Activated naive CD8-positive, alpha-beta T cell treated with anti-CD3 and anti-CD28 coated beads, Interleukin-2, amount 10 ng/mL, durations not matched to agents 7 days and 5 days (primary cell): Measurements from ENCODE around the gene NUMB. TPM values are rescaled to one million over a fixed set of nuclear protein-coding genes. Genes with fewer than 3 reads are reported as not detected.

Source experiments
- ATAC-seq: fragments of 150-1000 bp; cut with Tn5 transposase; one replicate; pipeline ENCODE4 v1.10.0; 2021; ENCODE audit warnings: low read depth, moderate library complexity
- POLR2A ChIA-PET: fragments of 350-600 bp; sonication (Branson Sonifier 250); formaldehyde crosslinking; loops from one replicate; lab custom pipeline; 2021; ENCODE audit warnings: antibody characterized with exemption; lab: Charles Lee
- DNase-seq: peaks from one replicate; pipeline ENCODE4 v3.0.0; 2021
- H3K27ac Mint-ChIP-seq: one replicate; pipeline ENCODE4 v1.8.0; 2022; ENCODE audit warnings: mild to moderate bottlenecking, mixed read lengths
- H3K27me3 Mint-ChIP-seq: one replicate; pipeline ENCODE4 v1.8.0; 2022; ENCODE audit warnings: mild to moderate bottlenecking, moderate library complexity, mixed read lengths
- H3K36me3 Mint-ChIP-seq: one replicate; pipeline ENCODE4 v1.8.0; 2021; ENCODE audit warnings: mild to moderate bottlenecking, mixed read lengths
- H3K4me1 Mint-ChIP-seq: one replicate; pipeline ENCODE4 v1.8.0; 2021; ENCODE audit warnings: mixed read lengths
- H3K4me3 Mint-ChIP-seq: one replicate; pipeline ENCODE4 v1.8.0; 2022; ENCODE audit warnings: mild to moderate bottlenecking, moderate library complexity, mixed read lengths
- H3K9me3 Mint-ChIP-seq: one replicate; pipeline ENCODE4 v1.8.0; 2021; ENCODE audit warnings: mixed read lengths
- total RNA-seq, 2 experiments: library from RNA; stranded (reverse); gene quantifications; one replicate each; pipeline ENCODE4 v1.2.3, GENCODE V29; 2021

Gene NUMB
- total RNA-seq, 2 experiments from 2014 or later: 47.5 to 50.3 TPM

DNA sequence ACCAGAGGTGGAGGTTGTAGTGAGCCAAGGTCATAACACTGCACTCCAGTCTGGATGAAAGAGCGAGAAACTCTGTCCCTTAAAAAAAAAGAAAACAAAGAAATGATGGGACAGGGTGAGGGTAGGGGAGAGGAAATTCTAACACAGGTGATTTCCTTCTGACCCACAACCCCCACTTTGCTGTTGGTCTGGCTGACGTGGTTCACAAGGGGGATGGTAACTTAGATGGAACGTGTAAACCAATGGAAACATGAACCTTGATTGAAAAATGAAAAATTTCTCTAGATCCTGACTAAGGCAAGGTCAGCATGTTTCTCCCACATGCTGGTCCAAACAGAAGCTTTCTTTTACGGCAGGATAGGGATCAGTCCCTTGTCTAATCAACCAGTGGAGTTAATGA lies 16.6 kb upstream of the NUMB start:
- no peaks in the 10 kb centered on the region for H3K36me3 Mint-ChIP-seq
- H3K4me1 Mint-ChIP-seq: peaks cover 8% of the 10 kb centered on the region
- DNase-seq (no peak), ATAC-seq (no peak)
- H3K27me3 Mint-ChIP-seq: no peaks in the 10 kb centered on the region
- H3K27ac Mint-ChIP-seq: peak overlapping the region; percentile 54
- no peaks in the 10 kb centered on the region for H3K9me3 Mint-ChIP-seq
- POLR2A ChIA-PET: interaction anchor here (1.1 kb wide), 1 partner anchor 339 kb away, joined by 3 read pairs; the partner anchor contains the start of gene PSEN1
- H3K4me3 Mint-ChIP-seq: no peak overlapping the region

DNA sequence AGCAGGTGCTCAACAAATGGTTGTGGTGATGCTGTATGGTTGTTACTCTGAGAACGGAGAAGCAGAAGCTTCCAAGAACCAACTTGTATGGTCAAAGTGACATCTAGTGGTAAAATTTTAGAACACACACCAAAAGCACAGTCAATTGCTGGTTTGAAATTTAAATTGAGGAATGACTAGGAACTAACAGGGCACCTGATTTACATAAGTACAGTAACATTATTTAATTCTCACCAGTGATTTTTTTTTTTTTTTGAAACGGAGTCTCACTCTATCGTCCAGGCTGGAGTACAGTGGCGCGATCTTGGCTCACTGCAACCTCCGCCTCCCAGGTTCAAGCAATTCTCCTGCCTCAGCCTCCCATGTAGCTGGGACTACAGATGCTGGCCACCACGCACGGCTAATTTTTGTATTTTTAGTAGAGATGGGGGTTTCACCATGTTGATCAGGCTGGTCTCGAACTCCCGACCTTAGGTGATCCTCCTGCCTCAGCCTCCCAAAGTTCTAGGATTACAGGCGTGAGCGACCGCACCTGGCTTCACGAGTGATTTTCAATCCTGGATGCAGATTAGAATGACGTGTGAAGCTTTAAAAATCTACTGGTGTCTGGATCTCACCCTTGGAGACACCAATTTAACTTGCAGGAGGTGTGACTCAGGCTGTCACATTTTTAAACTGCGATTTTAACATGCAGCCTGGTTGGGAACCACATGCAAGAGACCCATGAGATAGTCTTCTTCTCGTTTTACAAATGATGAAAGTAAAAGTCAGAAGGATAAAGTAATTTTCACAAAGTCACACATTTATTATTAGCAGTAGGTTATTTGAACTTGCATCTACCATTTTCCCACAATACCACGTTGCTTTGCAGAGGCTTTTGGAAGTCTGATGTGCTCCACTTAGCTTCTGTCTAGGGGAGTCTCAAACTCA lies 14.1 kb upstream of the NUMB start:
- H3K4me1 Mint-ChIP-seq: peaks cover 9% of the 10 kb centered on the region
- no peaks in the 10 kb centered on the region for H3K36me3 Mint-ChIP-seq
- no peak overlapping the region for H3K27ac Mint-ChIP-seq
- POLR2A ChIA-PET: no interaction called here
- no peak overlapping the region for H3K4me3 Mint-ChIP-seq
- no peak for DNase-seq
- peak; percentile 50 for ATAC-seq
- H3K27me3 Mint-ChIP-seq: no peaks in the 10 kb centered on the region
- no peaks in the 10 kb centered on the region for H3K9me3 Mint-ChIP-seq

DNA sequence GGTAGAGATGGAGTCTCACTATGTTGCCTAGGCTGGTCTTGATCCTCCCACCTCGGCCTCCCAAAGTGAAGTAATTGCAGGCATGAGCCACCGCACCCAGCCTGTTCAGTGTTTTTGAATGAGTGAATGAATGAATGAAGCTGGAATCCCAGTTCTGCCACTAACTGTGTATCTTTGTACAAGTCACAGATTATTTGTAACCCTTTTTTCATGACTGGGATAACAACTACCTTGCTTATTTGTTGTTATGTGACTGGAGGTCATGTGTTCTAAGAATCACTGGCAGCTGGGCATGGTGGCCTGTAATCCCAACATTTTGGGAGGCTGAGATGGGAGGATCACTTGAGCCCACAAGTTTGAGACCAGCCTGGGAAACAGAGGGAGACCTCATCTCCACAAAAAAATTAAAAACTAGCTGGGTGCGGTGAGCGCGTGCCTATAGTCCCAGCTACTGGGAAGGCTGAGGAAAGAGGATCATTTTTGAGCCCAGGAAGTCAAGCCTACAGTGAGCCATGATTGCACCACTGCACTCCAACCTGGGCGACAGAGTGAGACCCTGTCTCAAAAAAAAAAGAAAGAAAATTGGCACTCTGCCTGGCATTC lies 13.3 kb upstream of the NUMB start:
- Mint-ChIP-seq H3K4me3 (no peak overlapping the region), H3K4me1 (peaks cover 11% of the 10 kb centered on the region), H3K9me3 (no peaks in the 10 kb centered on the region), H3K27me3 (no peaks in the 10 kb centered on the region), H3K36me3 (no peaks in the 10 kb centered on the region), H3K27ac (no peak overlapping the region)
- ATAC-seq: no peak
- POLR2A ChIA-PET: no interaction called here
- no peak for DNase-seq

DNA sequence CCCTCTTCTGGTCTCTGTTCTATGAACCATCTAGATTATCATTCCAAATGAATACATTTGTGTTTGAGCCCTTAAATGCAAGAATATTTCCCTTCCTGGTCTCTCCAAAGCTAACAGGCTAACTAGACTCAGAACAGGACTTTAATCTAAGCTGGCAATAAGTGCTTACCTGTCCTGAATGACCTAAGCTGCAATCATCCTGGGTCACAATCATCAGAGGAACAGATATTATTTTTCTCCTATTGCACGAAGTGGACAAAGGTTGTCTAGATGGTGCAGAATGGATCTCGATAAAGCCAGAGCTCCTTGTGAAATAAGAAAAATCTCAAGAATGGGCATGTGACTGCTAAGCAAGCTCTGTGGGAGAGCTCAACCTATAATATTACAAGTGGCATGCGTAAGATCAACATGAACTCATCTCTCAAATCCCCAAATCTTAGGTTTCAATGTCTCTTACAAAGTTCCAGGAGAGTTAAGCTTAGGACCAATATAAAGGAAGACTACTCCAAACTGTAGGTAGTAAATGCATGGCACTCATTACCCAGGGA lies 10.6 kb upstream of the NUMB start:
- H3K27ac Mint-ChIP-seq: no peak overlapping the region
- H3K9me3 Mint-ChIP-seq: no peaks in the 10 kb centered on the region
- DNase-seq (no peak), ATAC-seq (no peak)
- H3K36me3 Mint-ChIP-seq: no peaks in the 10 kb centered on the region
- H3K27me3 Mint-ChIP-seq: no peaks in the 10 kb centered on the region
- peaks cover 22% of the 10 kb centered on the region for H3K4me1 Mint-ChIP-seq
- H3K4me3 Mint-ChIP-seq: no peak overlapping the region
- POLR2A ChIA-PET: no interaction called here

DNA sequence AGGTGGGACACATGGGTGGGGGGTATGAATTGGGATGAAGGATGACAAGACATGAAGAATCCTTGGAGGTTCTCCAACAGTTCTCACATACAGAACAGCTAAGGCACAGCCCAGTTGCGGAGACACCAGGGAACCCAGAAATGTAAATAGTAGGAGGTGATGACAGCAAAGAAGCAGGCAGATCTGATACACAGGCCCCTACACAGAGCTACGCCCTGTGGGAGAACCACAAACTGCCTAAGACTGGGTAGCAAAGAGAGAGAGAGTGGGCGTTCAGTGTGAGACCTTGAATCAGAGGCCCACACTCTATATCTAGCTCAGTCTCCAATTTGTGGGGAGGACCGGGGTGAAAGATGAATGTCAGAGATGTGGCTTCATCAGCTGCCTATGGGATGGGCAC lies 9.5 kb upstream of the NUMB start:
- no peak for ATAC-seq
- Mint-ChIP-seq H3K36me3 (no peaks in the 10 kb centered on the region), H3K27me3 (no peaks in the 10 kb centered on the region), H3K4me3 (no peak overlapping the region), H3K4me1 (peaks cover 28% of the 10 kb centered on the region), H3K9me3 (no peaks in the 10 kb centered on the region), H3K27ac (no peak overlapping the region)
- no peak for DNase-seq
- POLR2A ChIA-PET: interaction anchor here (1.3 kb wide), 1 partner anchor 9 kb away, joined by 4 read pairs; the partner anchor contains the start of gene NUMB

DNA sequence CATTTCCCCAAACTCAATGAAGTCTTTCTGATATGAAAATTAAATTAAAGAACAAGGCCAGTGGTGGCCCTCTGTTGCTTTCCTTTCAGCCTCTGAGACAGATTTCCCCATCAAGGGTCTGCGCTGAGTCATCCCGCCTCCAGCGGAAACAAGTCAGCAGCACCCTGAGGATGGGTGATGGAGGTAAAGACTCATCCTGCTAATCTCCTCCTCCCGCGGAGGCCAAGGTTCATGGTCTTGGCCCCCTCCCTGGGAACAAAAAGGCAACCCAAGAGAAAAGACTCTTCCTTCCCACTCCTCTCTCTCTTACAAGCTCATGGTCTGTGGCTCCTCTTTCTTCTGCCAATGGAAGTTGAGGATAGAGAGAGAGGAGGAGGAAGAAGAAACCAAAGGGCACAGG lies 9.0 kb upstream of the NUMB start:
- Mint-ChIP-seq H3K27me3 (no peaks in the 10 kb centered on the region), H3K27ac (no peak overlapping the region), H3K9me3 (no peaks in the 10 kb centered on the region), H3K36me3 (no peaks in the 10 kb centered on the region), H3K4me1 (peaks cover 28% of the 10 kb centered on the region), H3K4me3 (no peak overlapping the region)
- POLR2A ChIA-PET: interaction anchor here (1.3 kb wide), 1 partner anchor 9 kb away, joined by 4 read pairs; the partner anchor contains the start of gene NUMB
- ATAC-seq (no peak), DNase-seq (no peak)

DNA sequence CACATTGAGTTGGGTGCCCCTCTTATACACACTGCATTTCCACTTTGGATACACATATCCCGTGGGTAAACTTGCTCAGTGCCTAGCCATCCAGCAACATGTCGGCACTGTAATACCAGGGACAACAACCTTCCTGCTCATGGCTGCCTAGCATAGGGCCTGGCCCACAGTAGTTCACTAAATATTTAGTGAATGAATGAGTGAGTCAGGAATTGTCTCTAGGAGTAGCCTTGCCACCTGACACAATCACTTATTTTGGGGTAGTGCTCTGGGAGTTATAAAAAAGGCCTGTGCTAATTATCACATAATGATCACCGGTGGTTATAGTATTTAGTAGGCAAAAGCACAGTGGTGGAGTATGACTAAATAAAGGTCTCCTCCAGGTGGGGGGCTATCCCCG lies 8.5 kb upstream of the NUMB start:
- POLR2A ChIA-PET: interaction anchor here (1.3 kb wide), 1 partner anchor 8 kb away, joined by 4 read pairs; the partner anchor contains the start of gene NUMB
- Mint-ChIP-seq H3K4me3 (no peak overlapping the region), H3K27ac (no peak overlapping the region), H3K9me3 (no peaks in the 10 kb centered on the region), H3K4me1 (peaks cover 26% of the 10 kb centered on the region), H3K27me3 (no peaks in the 10 kb centered on the region), H3K36me3 (no peaks in the 10 kb centered on the region)
- ATAC-seq (no peak), DNase-seq (no peak)

DNA sequence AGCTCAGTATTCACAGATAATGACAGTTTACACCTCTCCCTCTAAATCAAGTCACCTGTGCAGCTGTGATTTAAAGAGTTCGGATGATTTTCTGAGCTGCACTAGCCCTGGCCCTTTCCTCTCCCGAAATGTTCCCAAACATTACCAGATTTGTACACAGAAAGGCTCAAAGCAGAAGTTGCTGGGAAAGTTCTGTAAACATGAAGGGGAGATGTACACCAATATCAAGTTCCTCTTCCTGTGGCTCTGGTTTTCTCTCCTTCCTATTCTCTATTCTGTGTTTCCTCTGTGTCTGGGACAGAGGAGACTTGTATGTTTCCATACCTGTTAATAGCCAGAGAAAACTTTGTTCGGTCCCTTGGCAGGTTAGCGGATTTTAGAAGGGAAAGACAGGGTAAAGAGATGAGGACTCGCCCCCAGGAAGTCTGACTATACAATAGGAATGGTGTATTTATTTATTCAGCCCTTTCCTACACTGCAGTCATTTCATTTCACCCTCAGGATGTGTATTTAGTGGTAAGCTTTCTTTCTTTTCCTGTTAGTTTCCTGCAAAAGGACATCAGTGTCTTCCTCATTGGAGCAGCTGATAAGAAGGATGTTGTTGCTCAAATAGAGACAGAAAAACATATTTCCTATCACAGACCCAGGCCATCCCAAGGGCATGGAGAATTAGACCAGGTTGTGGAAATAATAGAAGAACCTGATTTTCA lies 7.6 kb upstream of the NUMB start:
- DNase-seq: no peak

DNA sequence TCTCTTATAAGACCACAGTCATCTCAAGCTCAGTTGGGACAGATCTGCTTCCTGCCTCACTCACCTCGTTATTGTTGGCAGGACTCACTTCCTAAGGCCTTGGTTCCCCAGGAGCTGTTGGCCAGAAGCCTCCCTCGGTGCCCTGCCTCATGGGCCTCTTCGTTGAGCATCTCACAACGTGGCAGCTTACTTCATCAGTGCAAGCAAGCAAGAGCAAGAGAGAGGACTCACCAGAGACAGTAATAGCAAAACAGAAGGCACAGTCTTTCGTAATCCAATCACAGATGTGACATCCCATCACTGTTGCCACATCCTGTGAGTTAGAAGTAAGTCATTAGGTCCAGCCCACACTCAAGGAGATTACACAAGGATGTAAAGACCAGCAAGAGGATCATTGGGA lies 5.1 kb upstream of the NUMB start:
- H3K36me3 Mint-ChIP-seq: peaks cover 2% of the 10 kb centered on the region
- H3K27ac Mint-ChIP-seq: peak overlapping the region; percentile 70
- no peaks in the 10 kb centered on the region for H3K9me3 Mint-ChIP-seq
- DNase-seq (no peak), ATAC-seq (peak; percentile 16)
- peak overlapping the region; percentile 34 for H3K4me3 Mint-ChIP-seq
- POLR2A ChIA-PET: interaction anchor here (0.5 to 1.3 kb wide), 3 partner anchors 27 to 555 kb away, joined by 4 to 7 read pairs (median 5); partner anchors contain the start of gene RIOX1
- no peaks in the 10 kb centered on the region for H3K27me3 Mint-ChIP-seq
- H3K4me1 Mint-ChIP-seq: peaks cover 32% of the 10 kb centered on the region

More for the DNA sequence above, 7.6 kb upstream of the NUMB start:
- Mint-ChIP-seq H3K36me3 (no peaks in the 10 kb centered on the region), H3K9me3 (no peaks in the 10 kb centered on the region), H3K27ac (peak overlapping the region; percentile 20), H3K4me3 (peak overlapping the region; percentile 51), H3K4me1 (peaks cover 29% of the 10 kb centered on the region), H3K27me3 (no peaks in the 10 kb centered on the region)
- ATAC-seq: no peak
- POLR2A ChIA-PET: no interaction called here

DNA sequence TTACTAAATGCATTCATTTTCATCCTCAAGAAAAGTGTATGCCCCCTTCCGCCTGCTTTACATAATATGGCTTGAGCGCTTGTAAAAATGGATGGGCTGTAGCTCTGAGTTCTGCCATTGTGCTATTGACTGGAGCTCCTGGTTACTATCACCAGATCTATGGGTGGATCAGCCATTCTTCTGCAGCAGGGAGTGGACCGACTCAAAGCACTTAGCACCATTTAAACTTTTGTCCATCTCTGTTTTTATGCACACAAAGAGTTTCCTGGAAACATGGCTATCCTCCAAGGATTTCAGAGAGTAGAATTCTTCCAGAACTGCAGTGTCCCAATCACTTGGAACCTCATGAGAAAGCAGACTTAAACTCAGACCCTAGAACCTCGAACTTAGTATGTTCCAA lies 4.5 kb upstream of the NUMB start:
- ATAC-seq: no peak
- H3K27ac Mint-ChIP-seq: no peak overlapping the region

DNA sequence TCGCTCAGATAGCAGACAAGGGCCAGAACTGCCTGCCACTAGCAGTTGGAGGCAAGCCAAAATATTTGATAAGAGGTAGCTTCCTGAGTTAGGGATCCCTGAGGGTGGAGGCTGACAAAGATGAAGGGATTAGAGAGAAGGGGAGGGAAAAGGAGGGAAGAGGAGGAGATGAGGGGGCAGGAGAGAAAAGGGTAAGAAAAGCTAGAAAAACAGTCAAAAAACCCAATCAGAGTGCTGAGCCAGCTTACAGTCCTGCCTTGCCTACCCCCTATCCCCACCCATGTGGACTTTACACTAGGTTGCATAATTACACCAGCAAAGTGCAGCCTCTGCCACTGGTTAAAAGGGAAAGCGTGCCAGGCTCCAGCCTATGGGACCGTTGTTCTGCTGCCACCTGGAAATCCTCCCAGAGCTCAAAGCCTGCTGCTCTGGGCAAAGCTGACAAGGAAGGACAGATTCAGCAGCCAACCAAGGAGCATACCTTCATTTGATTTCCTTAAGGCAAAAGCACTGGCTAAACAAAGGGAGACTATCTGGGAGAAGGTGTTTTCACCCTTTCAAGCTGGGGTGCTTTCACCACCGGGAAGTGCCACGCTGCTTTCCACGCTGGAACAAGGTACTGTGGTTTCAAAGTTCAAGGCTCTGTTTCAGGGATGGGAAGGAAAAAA lies 3.8 kb upstream of the NUMB start:
- Mint-ChIP-seq H3K36me3 (peaks cover 3% of the 10 kb centered on the region), H3K27ac (no peak overlapping the region), H3K9me3 (no peaks in the 10 kb centered on the region), H3K27me3 (no peaks in the 10 kb centered on the region), H3K4me1 (peaks cover 34% of the 10 kb centered on the region), H3K4me3 (no peak overlapping the region)
- DNase-seq: no peak
- no peak for ATAC-seq
- POLR2A ChIA-PET: no interaction called here

More for the DNA sequence above, 4.5 kb upstream of the NUMB start:
- Mint-ChIP-seq H3K27me3 (no peaks in the 10 kb centered on the region), H3K9me3 (no peaks in the 10 kb centered on the region), H3K4me1 (peaks cover 32% of the 10 kb centered on the region), H3K4me3 (no peak overlapping the region), H3K36me3 (peaks cover 3% of the 10 kb centered on the region)
- no peak for DNase-seq
- POLR2A ChIA-PET: interaction anchor here (0.5 to 1.3 kb wide), 2 partner anchors 28 to 555 kb away, joined by 5 to 7 read pairs; partner anchors contain the start of gene RIOX1

DNA sequence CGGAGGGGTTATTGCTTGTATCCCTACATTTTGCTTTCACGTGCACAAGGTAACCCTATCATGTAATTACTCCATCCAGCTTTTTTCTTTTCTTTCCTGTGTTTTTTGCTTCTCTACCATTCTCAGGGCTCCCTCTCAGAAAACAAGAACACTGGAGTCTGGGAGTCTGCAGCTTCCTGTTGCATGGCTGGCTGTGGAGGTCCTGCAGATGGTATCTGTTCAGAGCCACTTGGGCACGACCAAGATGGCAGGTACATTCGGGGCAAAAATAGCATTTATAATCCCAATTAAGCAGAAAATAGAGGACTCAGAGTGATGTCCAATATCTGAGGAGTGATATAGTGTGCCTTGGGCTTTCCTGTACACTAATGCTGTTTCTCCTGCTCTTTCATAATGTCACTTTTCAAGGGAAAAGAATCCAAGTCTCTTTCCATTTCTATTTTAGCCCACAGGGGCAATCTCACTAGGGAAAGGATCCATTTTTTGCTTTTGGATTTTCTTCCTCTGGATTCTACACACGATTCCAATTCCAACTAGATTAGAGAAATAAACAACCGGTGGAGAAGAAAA lies 3.2 kb upstream of the NUMB start:
- Mint-ChIP-seq H3K4me3 (no peak overlapping the region), H3K27me3 (no peaks in the 10 kb centered on the region), H3K9me3 (no peaks in the 10 kb centered on the region), H3K27ac (no peak overlapping the region), H3K36me3 (peaks cover 3% of the 10 kb centered on the region), H3K4me1 (peaks cover 40% of the 10 kb centered on the region)
- ATAC-seq (no peak), DNase-seq (no peak)
- POLR2A ChIA-PET: no interaction called here
